PC-3 (cell line): ENCODE data around the gene LRRC4B.
"Not testable (repeated sequence)": the region's sequence is repeated elsewhere in the genome, so short reads cannot be mapped to it uniquely, and the experiment has no call there.

Experiments
- EZH2 ChIP-seq: fragments of 300-600 bp; sonication (generic); IDR thresholded peaks from one replicate; pipeline ENCODE4 v1.6.1; 2017; ENCODE audit warnings: antibody characterized with exemption, mild to moderate bottlenecking, low read length; ENCODE audit not compliant: unreplicated experiment
- TF ChIP-seq, protein P1 (sequence below): fragments of 300-600 bp; sonication (generic); conservative IDR thresholded peaks from 2 replicates; pipeline ENCODE4 v1.5.1; 2017; ENCODE audit warnings: antibody characterized with exemption, low read depth, mild to moderate bottlenecking, low read length

DNA sequence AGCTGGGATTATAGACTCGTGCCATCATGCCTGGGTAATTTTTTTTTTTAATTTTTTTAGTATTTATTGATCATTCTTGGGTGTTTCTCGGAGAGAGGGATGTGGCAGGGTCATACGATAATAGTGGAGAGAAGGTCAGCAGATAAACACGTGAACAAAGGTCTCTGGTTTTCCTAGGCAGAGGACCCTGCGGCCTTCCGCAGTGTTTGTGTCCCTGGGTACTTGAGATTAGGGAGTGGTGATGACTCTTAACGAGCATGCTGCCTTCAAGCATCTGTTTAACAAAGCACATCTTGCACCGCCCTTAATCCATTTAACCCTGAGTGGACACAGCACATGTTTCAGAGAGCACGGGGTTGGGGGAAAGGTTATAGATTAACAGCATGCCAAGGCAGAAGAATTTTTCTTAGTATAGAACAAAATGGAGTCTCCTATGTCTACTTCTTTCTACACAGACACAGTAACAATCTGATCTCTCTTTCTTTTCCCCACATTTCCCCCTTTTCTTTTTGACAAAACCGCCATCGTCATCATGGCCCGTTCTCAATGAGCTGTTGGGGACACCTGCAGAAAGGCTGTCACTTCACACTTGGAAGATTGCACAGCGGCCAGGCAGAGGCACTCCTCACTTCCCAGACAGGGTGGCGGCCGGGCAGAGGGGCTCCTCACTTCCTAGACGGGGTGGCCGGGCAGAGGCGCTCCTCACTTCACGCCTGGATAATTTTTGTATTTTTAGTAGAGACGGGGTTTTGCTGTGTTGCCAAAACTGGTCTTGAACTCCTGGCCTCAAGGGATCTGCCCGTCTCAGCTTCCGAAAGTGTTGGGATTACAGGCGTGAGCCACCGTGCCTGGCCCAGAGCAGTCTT is 13.8 kb upstream of the LRRC4B start:
- TF ChIP-seq EZH2: not testable (repeated sequence)
- TF ChIP-seq, protein P1, sequence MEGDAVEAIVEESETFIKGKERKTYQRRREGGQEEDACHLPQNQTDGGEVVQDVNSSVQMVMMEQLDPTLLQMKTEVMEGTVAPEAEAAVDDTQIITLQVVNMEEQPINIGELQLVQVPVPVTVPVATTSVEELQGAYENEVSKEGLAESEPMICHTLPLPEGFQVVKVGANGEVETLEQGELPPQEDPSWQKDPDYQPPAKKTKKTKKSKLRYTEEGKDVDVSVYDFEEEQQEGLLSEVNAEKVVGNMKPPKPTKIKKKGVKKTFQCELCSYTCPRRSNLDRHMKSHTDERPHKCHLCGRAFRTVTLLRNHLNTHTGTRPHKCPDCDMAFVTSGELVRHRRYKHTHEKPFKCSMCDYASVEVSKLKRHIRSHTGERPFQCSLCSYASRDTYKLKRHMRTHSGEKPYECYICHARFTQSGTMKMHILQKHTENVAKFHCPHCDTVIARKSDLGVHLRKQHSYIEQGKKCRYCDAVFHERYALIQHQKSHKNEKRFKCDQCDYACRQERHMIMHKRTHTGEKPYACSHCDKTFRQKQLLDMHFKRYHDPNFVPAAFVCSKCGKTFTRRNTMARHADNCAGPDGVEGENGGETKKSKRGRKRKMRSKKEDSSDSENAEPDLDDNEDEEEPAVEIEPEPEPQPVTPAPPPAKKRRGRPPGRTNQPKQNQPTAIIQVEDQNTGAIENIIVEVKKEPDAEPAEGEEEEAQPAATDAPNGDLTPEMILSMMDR: not testable (repeated sequence)
